Activated CD4-positive, CD25-positive, alpha-beta regulatory T cell treated with anti-CD3 and anti-CD28 coated beads, Interleukin-2, amount 50 U/mL, for 24 hours (primary cell): ENCODE results near the gene FBXO33.

Source experiments
- ATAC-seq, 2 donors: fragments of 150-1000 bp; cut with Tn5 transposase; one replicate each; pipeline ENCODE4 v1.10.0; 2021; ENCODE audit warnings: mild to moderate bottlenecking in 1 of 2, moderate library complexity in 1 of 2

The FBXO33 gene

GRCh38 chr14:39430762-39431415, 1.3 kb downstream of the FBXO33 start:
- peak; percentile 1 for ATAC-seq

- ATAC-seq: no peak
Measured at GRCh38 chr14:39428118-39428517, 4.1 kb downstream of the FBXO33 start.

- no peak for ATAC-seq
Measured at GRCh38 chr14:39426605-39427004, 5.6 kb downstream of the FBXO33 start.

GRCh38 chr14:39425947-39426346, 6.3 kb downstream of the FBXO33 start:
- no peak for ATAC-seq

GRCh38 chr14:39423793-39424192, 8.4 kb downstream of the FBXO33 start:
- ATAC-seq: no peak

GRCh38 chr14:39422243-39422642, 10.0 kb downstream of the FBXO33 start:
- no peak for ATAC-seq

GRCh38 chr14:39419272-39419671, 13.0 kb downstream of the FBXO33 start:
- no peak for ATAC-seq

- no peak for ATAC-seq
Measured at GRCh38 chr14:39417014-39417413, 15.2 kb downstream of the FBXO33 start.

GRCh38 chr14:39416072-39416471, 16.2 kb downstream of the FBXO33 start:
- ATAC-seq: no peak

- no peak for ATAC-seq
Measured at GRCh38 chr14:39406560-39406959, 25.7 kb downstream of the FBXO33 start.

GRCh38 chr14:39398382-39398781, 33.9 kb downstream of the FBXO33 start:
- ATAC-seq: no peak

- ATAC-seq: no peak
Measured at GRCh38 chr14:39396448-39396847, 35.8 kb downstream of the FBXO33 start.

- ATAC-seq: peak; percentile 63 to 75
Measured at GRCh38 chr14:39395555-39396254, 36.5 kb downstream of the FBXO33 start.

- ATAC-seq: no peak
Measured at GRCh38 chr14:39393289-39393688, 38.9 kb downstream of the FBXO33 start.

- ATAC-seq: no peak
Measured at GRCh38 chr14:39384177-39384576, 48.1 kb downstream of the FBXO33 start.

GRCh38 chr14:39383741-39384140, 48.5 kb downstream of the FBXO33 start:
- ATAC-seq: no peak

- ATAC-seq: peak; percentile 82 to 83
Measured at GRCh38 chr14:39383026-39383660, 49.1 kb downstream of the FBXO33 start.

- no peak for ATAC-seq
Measured at GRCh38 chr14:39382463-39382862, 49.8 kb downstream of the FBXO33 start.

- ATAC-seq: no peak
Measured at GRCh38 chr14:39381366-39381765, 50.9 kb downstream of the FBXO33 start.

- ATAC-seq: no peak
Measured at GRCh38 chr14:39376667-39377403, 55.4 kb downstream of the FBXO33 start.

GRCh38 chr14:39374851-39375250, 57.4 kb downstream of the FBXO33 start:
- no peak for ATAC-seq

- ATAC-seq: no peak
Measured at GRCh38 chr14:39372656-39373055, 59.6 kb downstream of the FBXO33 start.

- ATAC-seq: no peak
Measured at GRCh38 chr14:39370415-39370814, 61.8 kb downstream of the FBXO33 start.
